Ammon's horn (tissue), 1 donor: Measurements from ENCODE around the gene TJP1.
"Not testable (repeated sequence)": the region's sequence is repeated elsewhere in the genome, so short reads cannot be mapped to it uniquely, and the experiment has no call there.

Experiments
- DNase-seq: peaks from one replicate; pipeline ENCODE4 v3.0.0-alpha.2; 2016; ENCODE audit warnings: low spot score

The TJP1 gene

DNA sequence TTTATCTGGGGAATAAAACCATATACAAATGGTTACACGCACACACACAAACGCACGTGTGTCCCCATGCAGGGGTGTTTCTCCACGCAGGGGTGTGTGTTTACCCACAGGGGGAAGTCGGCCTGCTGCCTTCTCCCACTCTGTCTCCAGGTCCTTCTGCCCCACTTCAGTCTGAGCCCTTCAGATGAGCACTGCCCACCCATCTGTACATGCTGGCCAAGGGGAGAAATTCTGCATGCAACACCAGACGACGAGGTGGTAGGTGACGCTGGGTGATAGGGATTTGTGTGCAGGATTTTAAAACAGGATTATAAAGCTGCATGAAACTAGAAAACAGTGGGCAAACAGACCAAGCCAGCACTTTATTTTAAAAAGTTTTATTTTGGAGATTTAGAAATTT lies 122.5 kb downstream of the TJP1 start:
- no peak for DNase-seq

DNA sequence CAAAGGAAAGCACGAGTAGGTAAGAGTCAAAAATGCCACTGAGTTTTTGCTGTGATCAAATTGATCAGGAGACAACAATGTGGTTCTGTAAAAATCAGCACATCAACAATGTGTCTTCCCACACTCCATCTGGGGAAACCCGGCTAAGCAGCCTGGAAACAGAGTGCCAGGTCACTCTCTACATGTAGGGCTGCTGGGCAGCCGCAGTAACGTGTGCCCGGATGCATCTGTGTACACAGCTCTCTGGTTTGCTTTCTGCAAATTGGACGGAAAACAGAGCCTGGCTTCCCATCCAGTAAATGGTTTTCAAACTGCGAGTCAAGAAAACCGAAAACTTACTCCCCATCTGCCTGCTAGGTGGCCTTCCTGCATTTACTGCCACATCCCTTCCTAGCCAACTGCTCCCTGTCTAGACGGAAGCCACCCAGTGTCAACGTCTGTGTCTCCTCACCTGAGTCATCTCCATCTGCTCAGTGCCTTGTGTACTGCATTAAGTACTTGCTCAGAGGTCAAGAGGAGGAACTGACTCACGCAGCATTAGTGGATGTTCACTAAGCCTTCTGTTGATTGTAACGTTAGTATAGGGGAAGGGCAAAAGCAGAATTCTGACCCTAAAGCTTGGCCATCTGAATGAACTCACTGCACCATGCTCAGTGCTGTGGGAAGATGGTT lies 124.1 kb downstream of the TJP1 start:
- no peak for DNase-seq

DNA sequence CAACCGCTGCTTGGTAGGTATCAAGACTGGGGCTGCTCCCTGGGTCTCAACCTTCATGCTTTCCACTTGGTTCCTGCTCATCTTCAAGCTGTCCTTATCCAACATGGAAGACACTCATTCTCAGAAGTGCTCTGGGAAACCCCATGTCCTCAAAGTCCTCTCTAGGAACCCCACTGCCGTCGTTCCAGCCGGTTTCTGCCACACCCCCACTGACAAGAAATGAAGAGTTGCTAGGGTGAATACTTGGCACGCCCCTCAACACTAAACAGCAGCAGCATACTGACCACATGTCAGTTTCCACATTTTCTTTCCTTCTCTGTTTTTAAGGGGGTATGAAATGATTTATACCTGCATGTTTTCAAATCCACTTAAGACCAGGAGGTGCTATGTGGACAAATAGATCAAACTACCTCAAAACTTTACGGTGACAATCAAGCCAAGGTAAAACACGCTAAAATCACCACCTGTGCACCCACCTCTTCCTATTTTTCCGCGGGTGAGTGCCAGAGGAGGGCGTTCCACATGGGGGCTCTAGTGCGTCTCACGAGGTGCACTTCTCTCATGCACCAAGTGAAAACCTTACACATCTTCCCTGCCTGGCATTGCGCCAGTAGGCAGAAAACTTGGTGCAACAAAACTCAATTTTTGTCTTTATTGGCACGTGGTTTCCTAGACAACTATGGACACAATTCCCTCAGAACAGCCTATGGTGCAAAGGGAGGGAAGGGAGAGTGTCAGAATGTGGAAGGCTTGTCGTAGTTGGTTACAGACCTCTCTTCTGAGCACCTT lies 125.1 kb downstream of the TJP1 start:
- no peak for DNase-seq

DNA sequence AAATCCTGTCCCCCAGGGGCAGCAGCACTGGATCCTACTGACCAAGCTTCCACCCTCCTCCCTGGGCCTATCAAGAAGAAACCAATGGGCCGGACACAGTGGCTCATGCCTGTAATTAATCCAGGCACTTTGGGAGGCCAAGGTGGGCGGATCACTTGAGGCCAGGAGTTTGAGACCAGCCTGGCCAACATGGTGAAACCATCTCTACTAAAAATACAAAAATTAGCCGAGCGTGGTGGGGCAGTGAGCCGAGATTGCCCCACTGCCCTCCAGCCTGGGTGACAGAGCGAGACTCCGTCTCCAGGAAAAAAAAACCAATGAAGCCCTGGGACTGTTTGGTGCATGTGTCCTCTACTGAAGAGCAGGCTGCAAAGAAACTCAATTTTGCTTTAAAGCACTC lies 125.8 kb downstream of the TJP1 start:
- not testable (repeated sequence) for DNase-seq

DNA sequence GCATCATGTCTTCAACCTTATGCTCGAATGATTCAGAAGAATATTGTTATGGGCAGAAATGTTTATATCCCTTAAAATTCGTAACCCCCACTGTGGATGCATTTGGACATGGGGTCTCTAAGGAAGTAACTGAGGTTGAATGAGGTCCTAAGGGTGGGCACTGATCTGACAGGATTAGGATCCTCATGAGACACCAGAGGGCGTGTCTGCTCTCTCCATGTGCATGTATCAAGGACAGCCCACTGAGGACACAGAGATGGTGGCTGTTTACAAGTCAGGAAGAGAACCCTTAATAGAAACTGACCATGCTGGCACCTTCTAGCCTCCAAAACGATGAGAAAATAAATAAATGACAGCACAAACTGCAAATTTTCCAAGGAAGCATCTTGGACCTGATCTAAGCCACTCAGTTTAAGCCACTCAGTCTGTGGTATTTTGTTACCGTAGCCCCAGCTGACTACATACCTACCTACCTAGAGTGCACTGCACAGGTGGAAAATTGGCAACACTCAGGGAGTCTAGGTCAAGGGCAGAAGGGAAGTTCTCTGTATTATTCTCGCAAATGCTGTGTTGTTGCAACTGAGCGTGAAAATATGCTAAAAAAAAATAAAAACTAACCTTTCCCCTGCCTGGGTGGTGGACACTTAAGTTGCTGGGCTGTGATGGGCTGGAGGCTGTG lies 126.6 kb downstream of the TJP1 start:
- no peak for DNase-seq

DNA sequence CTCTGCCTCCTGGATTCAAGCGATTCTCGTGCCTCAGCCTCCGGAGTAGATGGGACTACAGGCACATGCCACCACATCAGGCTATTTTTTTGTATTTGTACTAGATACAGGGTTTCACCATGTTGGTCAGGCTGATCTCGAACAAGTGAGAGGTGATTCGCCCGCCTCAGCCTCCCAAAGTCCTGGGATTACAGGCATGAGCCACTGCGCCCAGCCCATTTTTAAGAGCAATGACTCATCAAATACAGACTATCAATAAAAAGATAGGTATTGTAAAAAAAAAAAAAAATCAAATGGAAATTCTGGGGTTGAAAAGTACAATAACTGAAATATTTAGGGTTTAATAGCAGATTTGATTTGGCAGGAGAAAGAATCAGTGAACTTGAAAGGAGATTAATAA lies 129.0 kb downstream of the TJP1 start:
- DNase-seq = no peak

DNA sequence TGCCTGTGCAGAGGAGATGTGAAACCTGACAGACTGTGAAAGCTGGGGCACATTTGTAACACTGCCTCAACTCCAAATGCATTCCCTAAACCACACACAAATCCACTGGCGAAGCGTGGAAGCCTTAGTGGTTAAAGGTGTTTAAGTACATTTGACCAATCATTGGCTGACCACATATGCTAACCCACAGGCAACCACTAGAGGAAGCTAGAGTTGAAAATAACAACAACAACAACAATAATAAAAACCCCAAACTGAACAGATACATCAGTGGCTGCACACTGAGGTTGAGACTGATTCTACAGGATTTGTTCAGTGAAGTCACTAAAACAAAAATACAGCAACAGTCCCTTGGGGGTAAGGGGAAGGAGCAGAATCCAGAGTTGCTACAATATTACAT lies 129.7 kb downstream of the TJP1 start:
- no peak for DNase-seq

DNA sequence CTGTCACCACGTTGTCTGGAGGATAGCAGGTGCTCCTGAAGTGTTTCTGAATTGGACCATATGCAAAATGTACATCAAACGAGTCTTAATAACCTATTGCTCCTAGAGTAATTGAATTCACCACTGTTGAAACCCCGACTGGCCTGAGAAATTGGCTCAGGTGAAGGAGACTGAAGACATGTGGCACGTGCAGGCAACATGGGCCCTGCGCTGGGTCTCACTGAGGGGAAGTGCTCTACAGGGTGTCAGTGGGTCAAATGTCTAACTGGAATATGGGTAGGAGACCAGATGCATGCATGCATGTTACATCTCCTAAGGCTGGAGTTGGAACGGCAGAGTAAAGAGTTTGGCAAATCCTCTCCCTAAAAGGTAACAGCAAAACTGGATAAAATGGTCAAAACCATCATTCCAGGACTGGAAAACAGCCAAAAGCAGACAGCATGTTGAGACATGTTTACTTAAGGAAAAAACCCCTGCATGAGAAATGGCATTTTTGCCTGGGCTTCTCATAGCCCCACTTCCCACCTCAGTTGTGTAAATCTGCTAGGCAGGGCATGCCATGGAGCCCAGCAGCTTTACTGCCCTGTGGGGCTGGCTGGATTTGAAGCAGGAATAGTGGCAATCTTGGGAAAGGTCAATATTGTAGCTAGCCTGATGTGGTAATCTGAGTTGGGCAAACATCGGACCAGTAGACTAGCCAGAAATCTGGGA lies 131.3 kb downstream of the TJP1 start:
- no peak for DNase-seq

DNA sequence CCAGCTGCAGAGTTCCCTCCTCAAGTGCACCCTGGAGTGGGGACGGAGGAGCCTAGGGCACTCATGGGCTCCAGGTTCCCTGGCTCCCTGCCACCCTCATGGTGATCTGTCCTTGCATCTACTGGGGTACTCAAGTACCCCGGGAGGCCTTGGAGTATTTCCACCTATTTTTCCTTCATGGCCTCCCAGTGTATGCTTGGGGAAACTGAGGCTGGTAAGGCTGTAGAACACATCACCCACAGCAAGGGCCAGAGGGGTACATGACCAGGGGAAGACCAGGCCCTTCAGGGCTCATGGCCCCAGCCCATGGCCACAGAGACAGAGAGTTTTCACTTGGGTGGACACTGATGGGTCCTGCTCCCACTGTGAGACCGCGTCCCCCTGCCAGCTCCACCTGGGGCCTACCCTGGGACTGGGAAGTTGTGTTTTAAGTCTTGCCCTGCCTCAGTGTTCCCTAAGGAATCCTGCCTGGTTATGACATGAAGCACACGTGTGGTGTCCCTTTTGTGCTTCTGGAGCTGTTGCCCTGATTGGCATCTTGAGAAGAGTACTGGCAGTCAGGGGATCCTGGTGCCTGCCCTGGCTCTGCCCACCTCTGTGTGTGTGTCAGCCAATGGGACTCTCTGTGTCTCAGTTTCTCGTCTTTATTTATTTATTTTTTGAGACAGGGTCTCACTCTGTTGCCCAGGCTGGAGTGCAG lies 132.8 kb downstream of the TJP1 start:
- no peak for DNase-seq

DNA sequence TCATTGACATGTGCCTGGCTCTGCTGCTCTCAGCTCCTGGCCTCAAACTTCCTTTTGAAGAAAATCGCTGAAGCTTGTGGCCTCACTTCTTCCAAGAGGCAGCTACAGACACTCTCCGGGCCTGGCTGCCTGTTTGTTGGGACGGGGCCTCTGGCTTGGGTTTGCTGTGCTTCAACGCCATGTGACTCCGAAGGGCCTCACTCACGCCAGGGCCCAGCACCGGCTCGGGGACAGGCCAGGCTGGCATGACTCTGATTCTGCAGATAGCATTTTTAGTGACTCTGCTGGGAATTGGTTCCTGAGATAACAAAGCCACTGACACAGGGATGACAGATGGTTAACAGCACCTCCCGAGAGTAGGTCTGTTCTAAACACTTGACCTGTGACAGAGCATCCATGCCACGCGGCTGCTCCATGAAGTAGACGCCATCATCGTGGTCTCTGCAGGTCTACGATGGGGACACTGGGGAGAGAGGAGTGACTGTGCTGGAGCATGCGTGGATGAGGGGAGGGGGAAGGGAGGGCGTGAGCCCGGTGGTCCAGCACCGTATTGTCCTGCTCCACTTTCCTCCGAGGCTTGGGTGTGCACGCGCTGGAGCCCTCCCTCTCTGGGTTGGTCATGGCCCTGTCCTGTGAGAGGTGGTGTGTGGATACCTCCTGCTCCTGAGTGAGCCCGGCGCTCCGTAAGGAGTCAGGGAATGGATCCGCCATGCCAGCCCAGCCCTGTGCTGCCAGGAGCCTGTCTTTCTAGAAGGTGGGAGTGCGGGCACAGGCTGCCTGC lies 133.6 kb downstream of the TJP1 start:
- DNase-seq = no peak

DNA sequence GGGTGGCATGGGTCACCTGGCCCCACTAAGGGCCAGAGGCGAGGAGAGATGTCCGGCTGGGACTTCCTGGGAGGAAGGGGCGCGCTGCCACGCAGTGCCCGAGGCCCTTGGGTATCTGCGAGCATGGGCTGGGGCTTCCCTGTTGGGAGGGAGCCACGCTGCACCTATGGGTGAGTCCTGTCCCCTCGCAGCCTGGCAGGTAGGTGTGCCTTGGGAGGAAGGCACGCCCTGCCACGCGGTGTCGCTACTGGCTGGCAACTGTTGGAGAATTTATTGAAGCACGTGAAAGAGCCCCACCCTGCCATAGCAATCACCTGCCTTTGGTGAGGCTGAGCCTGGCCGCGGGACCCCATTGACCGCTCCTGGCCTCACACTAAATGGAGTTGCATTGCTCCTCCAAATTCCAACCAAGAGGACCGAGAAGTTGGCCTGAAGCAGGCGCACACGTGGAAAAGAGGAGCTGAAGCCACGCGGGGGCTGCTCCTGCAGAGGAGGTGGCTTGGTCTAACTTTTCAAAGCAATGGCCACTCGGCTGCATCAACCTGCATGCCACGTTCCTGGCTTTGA lies 134.2 kb downstream of the TJP1 start:
- DNase-seq = no peak

DNA sequence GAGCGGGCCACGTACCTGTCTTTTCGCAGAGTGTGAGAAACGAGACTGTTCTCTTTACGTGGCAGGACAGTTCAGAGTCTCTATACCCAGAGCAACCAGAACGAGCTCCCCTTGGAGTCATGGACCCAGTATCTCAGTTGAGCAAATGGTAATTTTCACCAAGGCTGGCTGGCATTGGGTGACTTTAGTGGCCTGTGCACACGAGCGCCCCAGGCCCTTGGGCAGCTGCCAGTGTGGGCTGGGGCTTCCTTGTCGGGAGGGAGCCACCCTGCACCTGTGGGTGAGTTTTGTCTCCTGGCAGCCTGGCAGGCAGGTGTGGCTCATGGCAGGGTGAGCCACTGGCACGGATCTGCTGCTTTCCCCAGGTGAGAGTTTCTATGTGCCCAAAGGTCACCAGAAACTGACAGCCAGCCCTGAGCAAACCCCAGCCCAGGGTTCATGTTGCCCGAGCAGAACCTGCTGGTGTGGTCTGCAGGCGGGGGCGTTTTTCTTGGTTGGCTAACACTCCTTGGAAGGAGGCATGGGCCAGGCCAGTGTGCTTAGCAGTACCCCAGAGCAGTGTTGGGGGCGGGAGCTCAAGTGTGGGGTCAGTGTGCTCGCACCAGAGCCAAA lies 135.0 kb downstream of the TJP1 start:
- no peak for DNase-seq

DNA sequence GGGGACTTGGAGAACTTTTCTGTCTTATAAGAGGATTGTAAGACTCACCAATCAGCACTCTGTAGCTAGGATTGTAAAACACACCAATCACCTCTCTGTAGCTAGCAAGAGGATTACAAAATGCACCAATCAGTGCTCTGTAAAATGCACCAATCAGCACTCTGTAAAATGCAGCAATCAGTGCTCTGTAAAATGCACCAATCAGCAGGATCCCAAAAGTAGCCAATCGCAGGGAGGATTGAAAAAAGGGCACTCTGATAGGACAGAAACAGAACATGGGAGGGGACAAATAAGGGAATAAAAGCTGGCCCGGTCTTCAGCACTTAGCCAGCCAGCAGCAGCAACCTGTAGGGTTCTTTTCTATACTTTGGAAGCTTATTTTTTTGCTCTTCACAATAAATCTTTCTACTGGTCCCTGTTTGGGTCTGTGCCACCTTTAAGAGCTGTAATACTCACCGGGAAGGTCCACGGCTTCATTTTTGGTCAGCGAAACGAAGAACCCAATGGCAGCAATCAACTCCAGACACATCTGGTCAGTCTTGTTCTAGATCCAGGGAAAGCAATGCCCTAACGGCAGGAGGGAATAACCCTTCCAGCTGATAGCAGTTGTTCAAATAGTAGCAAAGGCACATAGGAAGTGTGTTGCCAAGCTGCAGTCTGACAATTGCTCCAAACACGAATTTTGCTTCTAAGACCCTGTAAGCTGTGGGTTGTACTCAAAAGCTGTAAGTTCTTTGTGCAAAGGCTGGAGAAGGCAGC lies 135.6 kb downstream of the TJP1 start:
- no peak for DNase-seq

DNA sequence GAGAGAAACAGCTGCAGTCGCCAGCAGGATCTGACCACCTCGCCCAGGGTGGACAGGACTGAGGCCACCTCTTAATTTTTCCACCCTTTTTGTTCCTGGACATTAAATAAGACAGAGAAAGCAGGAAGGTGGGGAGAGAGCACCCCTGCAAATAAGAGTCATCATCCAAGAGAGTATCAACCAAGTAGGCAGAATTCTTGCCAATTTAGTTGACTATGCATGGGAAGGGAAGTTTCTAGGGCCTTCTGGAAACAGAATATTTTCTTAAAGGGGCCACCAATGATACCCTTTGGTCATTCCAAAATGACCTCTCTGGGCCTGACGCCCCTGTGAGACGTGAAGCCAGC lies 136.2 kb downstream of the TJP1 start:
- no peak for DNase-seq

DNA sequence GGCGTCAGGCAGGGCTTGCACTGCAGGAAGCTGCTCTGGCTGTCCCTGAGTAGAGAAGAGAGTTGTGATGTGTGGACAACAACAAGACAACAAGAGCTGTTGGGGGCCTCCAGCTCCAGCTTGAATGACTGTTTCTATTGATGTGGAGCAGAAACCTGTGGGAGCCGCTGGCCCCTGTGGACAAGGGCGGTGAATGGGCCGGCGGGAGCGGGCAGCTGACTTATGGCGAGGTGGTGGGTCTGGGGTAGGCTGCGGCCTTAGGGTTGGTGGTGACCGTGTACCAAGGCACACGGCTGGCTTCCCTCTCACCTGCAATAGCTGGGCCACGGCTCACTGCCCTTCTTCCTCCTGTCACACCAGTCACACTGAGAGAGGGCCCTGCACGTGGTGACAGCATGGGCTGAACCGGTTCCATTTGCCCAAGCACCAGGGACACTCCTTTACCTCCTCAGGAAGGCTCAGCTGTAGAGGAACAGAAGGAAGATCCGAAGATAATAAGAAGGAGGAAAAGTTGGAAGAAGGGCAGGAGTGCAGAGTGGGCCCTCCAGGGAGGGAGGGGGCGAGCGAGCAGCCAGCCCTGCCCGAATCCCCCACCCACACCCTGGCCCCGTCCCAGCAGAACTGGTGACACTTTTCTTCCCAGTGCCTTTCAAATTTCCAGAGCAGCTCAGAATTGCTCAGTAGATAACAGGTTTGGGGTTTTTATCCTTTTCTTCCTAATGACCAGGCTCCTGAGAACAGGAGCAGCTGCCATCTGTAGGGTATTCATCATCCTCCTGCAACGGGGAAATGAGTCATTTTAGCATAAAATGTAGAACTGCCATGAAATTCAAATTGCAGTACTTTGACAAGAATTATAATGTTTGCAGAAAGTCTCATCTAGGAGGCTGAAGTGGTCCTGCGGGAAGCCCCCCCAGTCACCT lies 136.9 kb downstream of the TJP1 start:
- DNase-seq = no peak

DNA sequence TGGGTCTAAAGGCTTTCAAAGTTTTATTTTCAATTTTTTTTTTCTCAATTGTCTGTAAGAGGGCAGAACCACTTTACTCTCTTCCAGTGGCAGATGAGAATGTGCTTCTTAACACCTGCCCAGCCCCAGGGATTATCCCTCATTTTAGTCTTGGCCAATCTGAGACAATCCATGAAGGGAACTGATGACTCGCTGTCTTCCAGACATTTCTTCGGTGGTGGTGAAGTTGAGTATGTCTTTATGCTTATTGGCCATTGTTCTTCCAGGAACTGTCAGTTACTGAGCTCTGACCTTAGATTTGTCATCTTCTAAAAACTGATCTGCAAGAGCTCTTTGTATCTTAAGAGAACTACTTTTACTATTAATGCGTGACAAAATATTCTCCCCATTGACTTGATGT lies 139.5 kb downstream of the TJP1 start:
- no peak for DNase-seq

DNA sequence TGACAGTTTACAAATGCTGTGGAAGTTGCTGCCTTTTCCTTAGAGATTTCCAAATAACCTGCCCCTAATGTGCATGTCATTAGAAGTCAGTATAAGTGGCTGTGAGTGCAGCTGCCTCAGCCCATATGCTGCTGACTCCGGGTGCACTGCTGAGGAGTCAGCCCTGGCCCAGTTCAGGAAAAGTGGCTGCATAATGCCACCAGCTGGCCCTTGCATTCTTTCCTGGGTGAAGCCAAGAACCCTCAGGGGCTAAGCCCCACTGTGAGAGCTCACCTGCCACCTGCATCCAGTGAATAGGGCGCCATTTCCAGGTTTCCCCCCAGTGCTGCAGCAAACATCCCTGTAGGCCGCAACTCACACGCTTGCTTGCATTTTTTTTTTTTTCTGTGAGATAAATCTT lies 139.9 kb downstream of the TJP1 start:
- DNase-seq = no peak

DNA sequence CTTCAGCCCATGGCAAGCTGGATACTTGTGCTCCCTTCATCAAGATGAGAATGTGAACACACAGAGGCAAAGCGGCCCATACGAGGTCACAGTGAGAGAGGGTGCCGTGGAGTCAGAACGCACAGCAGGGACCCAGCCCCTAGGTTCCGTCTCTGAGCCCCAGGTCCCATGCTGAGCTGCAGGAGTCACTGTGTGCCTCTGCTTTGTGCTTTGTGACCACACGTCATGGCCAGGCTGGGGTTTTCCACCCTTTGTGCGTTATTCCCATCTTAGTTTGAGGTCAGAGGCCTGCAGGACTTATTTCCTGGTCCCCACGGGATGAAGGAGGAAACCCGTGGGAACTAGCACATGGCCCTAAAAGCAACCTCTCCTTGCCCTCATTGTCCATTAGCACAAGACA lies 140.3 kb downstream of the TJP1 start:
- DNase-seq = no peak
